ENCODE results near the gene DIP2C.
"Not testable (repeated sequence)": the region's sequence is repeated elsewhere in the genome, so short reads cannot be mapped to it uniquely, and the experiment has no call there.

DIP2C gene

DNA sequence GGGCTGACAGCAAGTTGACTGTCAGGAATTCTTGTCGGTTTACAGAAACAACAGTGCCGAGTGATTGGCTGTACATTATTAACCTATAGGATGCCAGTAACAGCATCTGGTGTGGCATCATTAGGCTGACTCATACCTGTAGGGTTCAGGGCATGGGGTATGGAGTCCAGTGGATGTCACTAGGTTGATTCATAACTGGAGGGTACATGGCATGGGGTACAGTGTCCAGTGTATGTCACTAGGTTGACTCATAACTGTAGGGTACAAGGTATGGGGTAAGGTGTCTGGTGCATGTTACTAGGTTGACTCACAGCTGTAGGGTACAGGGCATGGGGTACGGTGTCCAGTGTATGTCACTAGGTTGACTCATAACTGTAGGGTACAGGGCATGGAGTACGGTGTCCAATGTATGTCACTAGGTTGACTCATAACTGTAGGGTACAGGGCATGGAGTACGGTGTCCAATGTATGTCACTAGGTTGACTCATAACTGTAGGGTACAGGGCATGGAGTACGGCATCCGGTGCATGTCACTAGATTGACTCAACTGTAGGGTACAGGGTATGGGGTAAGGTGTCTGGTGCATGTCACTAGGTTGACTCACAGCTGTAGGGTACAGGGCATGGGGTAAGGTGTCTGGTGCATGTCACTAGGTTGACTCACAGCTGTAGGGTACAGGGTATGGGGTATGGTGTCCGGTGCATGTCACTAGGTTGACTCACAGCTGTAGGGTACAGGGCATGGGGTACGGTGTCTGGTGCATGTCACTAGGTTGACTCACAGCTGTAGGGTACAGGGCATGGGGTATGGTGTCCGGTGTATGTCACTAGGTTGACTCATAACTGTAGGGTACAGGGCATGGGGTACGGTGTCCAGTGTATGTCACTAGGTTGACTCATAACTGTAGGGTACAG is 425.1 kb downstream of the DIP2C start:
- H3K9me3 Mint-ChIP-seq, H3K36me3 Mint-ChIP-seq, H3K27me3 Mint-ChIP-seq, H3K4me3 Mint-ChIP-seq, H3K4me1 Mint-ChIP-seq, H3K27ac Mint-ChIP-seq: not testable (repeated sequence)

DNA sequence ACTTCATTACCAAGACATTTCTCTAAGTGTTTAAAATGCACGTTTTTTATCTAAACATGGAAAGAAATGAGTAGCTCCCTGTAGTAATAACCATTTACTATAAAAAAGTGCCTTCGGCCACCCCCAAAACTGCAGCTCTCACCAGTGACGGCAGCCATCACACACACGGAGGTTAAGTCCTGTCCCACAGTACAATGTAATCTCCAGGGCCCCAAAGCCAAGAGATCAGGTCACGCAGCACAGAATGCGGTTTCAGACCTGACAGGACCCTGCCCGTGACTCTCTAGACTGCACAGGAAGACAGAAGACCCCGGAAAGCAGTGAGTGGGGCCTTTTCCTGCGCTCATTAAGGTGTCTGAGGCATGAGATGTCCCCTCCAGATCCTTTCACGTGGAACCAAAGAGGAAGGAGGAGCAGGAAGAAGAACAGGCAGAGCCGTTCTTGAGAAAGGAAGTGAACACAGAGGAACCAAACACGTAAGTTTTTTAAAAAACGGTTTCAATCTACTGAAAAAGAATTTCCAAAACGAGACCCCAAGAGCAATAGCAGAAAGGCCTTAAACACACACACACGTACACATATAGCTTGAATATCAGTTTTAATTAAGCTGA is 428.5 kb downstream of the DIP2C start:
- Mint-ChIP-seq H3K4me1 (no peaks in the 10 kb centered on the region), H3K27ac (no peak overlapping the region), H3K36me3 (peaks cover 2% of the 10 kb centered on the region), H3K9me3 (no peaks in the 10 kb centered on the region), H3K27me3 (peaks cover 1% of the 10 kb centered on the region), H3K4me3 (no peak overlapping the region)

DNA sequence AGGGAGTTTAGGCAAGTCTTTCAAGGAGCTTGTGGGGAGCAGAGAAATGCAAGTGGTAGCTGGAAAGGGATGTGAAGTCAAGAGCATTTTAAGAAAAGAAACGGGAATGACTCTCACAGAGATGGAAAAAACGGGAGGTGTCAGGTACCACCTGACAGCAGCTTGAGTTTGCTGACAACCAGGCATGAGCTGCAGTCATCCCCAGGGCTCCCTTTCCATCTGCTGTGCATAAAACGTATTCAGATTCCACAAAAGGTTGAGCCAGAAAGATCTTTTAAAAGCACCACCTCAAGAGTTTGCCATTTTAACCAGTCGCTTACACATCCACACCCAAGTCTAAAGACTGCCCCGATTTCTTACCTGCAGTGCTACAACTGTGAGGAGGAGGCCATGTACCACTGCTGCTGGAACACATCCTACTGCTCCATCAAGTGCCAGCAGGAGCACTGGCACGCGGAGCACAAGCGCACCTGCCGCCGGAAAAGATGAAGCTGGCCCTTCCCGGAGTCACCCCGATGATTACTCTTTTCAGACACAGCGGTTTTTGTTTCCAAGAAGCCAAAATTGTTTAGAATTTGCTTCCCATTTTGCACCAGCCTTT is 437.4 kb downstream of the DIP2C start:
- Mint-ChIP-seq H3K9me3 (no peaks in the 10 kb centered on the region), H3K4me3 (no peak overlapping the region), H3K36me3 (peaks cover 24% of the 10 kb centered on the region), H3K27ac (no peak overlapping the region), H3K4me1 (no peaks in the 10 kb centered on the region), H3K27me3 (no peaks in the 10 kb centered on the region)

DNA sequence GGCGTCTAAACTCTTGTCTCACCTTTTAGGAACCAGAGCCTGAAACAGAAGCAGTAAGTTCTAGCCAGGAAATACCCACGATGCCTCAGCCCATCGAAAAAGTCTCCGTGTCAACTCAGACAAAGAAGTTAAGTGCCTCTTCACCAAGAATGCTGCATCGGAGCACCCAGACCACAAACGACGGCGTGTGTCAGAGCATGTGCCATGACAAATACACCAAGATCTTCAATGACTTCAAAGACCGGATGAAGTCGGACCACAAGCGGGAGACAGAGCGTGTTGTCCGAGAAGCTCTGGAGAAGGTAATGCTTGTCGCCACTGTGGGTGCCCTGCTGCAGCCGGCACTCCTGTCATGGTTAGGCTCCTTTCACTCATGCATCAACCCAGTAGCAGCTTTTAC is 441.2 kb downstream of the DIP2C start:
- Mint-ChIP-seq H3K9me3 (no peaks in the 10 kb centered on the region), H3K27me3 (no peaks in the 10 kb centered on the region), H3K27ac (no peak overlapping the region), H3K36me3 (peaks cover 25% of the 10 kb centered on the region), H3K4me1 (no peaks in the 10 kb centered on the region), H3K4me3 (no peak overlapping the region)

DNA sequence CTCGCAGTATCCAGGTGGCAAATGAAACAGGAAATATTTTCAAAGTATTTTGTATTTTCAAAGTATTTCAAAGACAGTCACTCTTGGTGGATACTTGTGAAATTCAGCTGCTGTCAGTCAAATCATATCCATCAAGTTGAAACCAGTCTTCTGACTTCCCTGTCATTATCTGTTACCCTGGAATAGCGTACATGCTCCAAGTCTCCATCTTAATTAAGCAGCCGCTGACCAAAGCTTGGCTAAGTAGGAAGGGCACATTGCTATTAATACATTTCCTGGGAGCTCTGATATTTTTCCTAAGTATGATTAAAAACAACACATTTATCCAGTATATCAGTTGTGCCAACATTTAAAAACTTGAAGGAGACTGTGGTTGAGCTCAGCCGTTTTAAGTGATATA is 442.0 kb downstream of the DIP2C start:
- Mint-ChIP-seq H3K27ac (no peak overlapping the region), H3K27me3 (no peaks in the 10 kb centered on the region), H3K9me3 (no peaks in the 10 kb centered on the region), H3K4me1 (no peaks in the 10 kb centered on the region), H3K4me3 (no peak overlapping the region), H3K36me3 (peaks cover 24% of the 10 kb centered on the region)

DNA sequence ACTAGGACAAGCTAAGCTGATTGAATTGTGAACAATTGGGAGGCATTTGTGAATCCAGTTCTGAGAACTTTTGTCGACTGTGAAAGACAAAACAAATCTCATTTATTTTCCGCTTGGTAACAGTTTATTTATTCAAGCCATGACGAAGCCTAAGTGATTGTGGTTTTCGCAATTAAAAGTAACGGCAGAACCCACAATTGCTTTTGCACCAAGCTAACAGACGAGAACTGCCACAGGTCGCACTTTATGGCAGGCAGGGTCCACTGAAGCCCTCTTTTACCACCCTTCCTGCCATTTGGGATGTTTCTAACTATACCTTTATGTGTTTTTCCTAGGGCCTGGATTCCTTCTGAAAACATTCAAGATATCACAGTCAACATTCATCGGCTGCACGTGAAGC is 443.0 kb downstream of the DIP2C start:
- no peak overlapping the region for H3K4me3 Mint-ChIP-seq
- no peak overlapping the region for H3K27ac Mint-ChIP-seq
- H3K4me1 Mint-ChIP-seq: no peaks in the 10 kb centered on the region
- H3K36me3 Mint-ChIP-seq: peaks cover 22% of the 10 kb centered on the region
- H3K9me3 Mint-ChIP-seq: no peaks in the 10 kb centered on the region
- H3K27me3 Mint-ChIP-seq: no peaks in the 10 kb centered on the region

DNA sequence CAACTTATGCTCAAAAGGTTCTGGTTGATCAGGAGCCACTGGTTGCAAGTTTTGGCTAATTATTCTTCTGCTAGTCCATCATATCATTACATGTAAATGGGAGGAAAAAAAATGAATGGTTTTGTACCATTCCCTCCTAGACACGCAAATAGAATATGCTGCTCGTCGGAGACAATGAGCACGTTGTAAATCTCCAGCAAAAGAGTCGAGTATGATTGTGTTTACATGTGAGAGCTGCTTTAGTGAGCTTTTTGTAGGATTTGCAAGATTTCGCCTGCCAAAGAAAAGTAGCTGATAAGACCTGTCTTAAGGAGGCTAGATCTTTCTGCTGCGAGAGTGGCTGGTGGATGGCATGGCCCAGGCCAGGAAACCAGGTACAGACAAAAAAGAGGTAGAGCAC is 445.2 kb downstream of the DIP2C start:
- Mint-ChIP-seq H3K27me3 (no peaks in the 10 kb centered on the region), H3K9me3 (no peaks in the 10 kb centered on the region), H3K27ac (no peak overlapping the region), H3K4me3 (no peak overlapping the region), H3K36me3 (peaks cover 15% of the 10 kb centered on the region), H3K4me1 (no peaks in the 10 kb centered on the region)

DNA sequence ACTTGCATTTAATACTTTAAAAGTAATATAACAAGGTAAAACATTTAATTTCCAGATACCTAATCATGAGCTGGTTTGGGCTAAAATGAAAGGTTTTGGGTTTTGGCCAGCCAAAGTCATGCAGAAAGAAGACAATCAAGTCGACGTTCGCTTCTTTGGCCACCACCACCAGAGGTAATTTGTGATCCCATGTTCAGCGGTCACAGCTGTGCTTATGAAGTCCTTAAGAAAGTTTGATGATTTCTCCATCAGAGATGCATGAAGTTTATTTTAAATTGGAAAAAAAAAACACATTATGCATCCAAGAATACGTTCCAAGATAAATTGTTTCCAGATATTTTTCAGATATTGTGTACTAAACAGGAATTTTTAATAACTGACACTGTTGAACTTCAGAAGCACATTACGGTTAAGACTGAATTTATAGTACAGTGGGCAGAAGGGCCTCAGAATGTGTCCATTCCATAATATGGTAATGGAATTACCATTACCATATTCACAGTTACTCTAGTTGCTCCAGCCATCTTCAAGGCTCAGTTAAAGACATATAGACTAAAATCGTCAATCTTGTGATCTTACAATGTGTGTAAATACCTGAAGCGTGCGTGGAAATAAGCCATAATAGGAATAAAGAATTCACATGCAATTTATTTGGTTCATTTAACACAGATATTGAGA is 447.4 kb downstream of the DIP2C start:
- H3K27me3 Mint-ChIP-seq: no peaks in the 10 kb centered on the region
- no peaks in the 10 kb centered on the region for H3K9me3 Mint-ChIP-seq
- no peaks in the 10 kb centered on the region for H3K4me1 Mint-ChIP-seq
- peaks cover 6% of the 10 kb centered on the region for H3K36me3 Mint-ChIP-seq
- no peak overlapping the region for H3K4me3 Mint-ChIP-seq
- H3K27ac Mint-ChIP-seq: no peak overlapping the region

DNA sequence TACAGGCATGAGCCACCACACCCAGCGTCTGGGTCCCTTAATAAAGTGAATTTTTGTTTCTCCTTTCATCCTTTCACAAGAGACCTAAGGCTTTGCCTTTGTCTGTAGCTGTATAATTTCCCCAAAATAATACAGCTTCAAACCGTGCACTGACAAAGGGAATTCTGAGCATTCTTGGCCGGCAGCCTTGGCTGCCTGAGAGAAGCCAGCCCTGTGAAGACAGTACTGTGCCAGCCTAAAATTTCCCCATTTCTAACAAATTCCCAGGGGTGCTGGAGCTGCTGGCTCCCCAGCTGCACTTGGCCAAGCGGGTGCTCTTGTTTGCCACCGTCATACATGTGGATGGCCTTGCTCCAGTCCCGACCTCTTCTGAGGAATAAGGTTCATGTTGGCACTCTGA is 448.0 kb downstream of the DIP2C start:
- Mint-ChIP-seq H3K4me3 (no peak overlapping the region), H3K27ac (no peak overlapping the region), H3K4me1 (no peaks in the 10 kb centered on the region), H3K9me3 (no peaks in the 10 kb centered on the region), H3K36me3 (peaks cover 6% of the 10 kb centered on the region), H3K27me3 (no peaks in the 10 kb centered on the region)

DNA sequence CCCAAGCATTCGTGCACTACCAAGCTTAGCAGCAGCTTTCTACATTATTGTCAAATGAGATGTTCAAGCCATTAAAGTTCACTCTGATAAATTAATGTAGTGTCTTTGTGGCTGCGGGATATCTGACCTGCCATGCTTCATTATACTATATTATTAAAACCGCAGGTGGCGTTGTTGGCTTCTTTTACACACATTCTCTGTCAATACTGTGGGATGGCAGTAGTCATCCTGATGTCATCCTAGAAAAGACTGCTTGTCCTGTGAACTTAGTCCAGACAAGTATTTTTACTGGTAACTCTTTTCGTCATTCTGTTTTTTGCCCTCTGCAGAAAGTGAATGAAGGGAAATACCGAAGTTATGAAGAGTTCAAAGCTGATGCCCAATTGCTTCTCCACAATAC is 450.4 kb downstream of the DIP2C start:
- Mint-ChIP-seq H3K9me3 (no peaks in the 10 kb centered on the region), H3K27ac (no peak overlapping the region), H3K27me3 (no peaks in the 10 kb centered on the region), H3K4me1 (peaks cover 4% of the 10 kb centered on the region), H3K36me3 (peaks cover 2% of the 10 kb centered on the region), H3K4me3 (no peak overlapping the region)

DNA sequence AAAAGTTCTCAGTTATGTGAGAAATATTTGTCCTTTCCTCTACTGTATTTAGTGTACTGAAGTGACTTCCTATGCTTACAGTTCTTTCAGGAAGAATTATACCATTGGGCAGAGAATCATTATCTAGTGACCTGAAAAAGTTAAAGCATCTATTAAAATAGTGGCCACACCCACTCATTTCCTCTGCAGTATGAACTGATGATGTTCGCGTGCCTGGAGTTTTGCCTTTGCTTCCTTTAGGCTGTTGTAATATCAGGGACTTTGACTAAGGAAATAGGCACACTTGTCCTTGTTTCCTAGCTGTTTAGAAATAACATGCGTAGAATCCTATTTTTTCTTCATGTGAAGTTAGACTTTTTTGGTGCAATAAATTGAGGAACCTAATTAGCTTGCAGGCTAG is 453.6 kb downstream of the DIP2C start:
- H3K4me1 Mint-ChIP-seq: peaks cover 4% of the 10 kb centered on the region
- no peak overlapping the region for H3K4me3 Mint-ChIP-seq
- H3K27ac Mint-ChIP-seq: peak overlapping the region; percentile 14
- no peaks in the 10 kb centered on the region for H3K9me3 Mint-ChIP-seq
- no peaks in the 10 kb centered on the region for H3K27me3 Mint-ChIP-seq
- H3K36me3 Mint-ChIP-seq: no peaks in the 10 kb centered on the region

DNA sequence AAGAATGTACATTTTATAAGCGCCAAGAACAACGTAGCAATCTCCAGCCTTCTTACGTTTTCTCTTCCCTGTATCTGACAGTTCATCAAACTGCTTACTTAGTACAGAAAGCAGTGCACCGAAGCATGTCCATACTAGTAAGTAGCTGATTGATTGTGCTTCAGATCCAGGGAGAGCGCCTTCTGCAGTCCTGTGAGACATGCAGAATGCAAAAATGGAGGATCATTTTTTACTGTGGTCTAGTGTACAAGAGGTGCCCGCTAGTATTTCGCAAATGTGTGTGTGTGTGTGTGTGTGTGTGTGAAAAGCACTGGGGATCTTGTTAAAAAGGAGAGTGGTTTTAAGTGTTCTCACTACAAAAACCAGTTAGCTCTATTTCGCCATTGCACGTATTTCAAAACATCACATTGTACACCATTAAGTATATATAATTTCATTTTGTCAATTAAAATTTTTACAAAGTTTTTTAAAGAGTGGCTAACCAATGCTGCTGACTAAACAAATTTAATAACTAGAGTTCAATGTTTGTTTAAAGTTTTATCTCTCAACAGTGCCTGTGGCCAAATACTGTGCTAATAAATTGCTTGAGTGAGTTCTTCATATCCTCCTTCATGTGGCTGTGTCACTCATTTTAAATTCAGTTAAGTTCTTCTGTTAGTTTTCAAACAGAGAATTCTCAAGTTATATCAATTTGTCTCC is 454.6 kb downstream of the DIP2C start:
- Mint-ChIP-seq H3K36me3 (no peaks in the 10 kb centered on the region), H3K4me1 (peaks cover 4% of the 10 kb centered on the region), H3K27me3 (no peaks in the 10 kb centered on the region), H3K9me3 (no peaks in the 10 kb centered on the region), H3K27ac (no peak overlapping the region), H3K4me3 (no peak overlapping the region)

DNA sequence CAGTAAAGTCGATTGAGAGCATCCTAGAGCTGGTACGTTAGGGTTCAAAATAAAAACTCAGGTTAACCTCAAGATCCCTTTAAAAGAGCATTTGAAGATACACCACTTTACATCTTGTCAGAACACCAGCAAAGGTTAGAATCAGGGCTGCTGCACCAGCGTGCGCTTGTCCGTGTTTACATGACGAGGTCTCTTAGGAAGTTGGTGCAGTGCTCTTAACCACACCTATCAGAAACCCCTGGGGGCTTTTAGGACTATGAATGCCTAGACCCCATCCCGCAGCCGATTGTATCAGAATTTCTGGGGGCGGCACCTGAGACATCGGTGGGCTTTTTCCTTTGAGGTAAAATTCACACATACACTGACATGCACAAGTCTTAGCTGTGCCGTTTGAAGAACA is 456.6 kb downstream of the DIP2C start:
- H3K36me3 Mint-ChIP-seq: no peaks in the 10 kb centered on the region
- peaks cover 17% of the 10 kb centered on the region for H3K4me1 Mint-ChIP-seq
- no peak overlapping the region for H3K4me3 Mint-ChIP-seq
- H3K27ac Mint-ChIP-seq: no peak overlapping the region
- no peaks in the 10 kb centered on the region for H3K27me3 Mint-ChIP-seq
- no peaks in the 10 kb centered on the region for H3K9me3 Mint-ChIP-seq

DNA sequence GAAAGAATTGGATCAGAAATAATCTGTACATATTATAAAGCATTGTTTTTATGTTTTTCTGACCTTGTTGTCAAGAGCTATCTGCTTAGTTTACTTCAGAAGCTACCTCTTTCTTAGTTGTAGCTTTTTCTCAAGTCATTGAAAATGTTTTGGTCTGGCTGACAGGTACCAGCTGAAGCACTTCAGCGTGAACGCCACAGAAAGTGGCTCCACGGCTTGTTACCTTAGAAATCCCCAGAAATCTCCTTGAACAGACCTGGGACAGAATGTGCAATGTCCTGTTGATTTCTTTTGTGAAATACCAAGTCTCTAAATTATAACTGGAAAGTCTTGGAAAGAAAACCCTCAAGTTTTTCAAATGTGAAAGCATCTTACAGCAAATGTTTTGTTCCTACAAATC is 457.4 kb downstream of the DIP2C start:
- Mint-ChIP-seq H3K4me1 (peaks cover 22% of the 10 kb centered on the region), H3K27ac (no peak overlapping the region), H3K36me3 (no peaks in the 10 kb centered on the region)

DNA sequence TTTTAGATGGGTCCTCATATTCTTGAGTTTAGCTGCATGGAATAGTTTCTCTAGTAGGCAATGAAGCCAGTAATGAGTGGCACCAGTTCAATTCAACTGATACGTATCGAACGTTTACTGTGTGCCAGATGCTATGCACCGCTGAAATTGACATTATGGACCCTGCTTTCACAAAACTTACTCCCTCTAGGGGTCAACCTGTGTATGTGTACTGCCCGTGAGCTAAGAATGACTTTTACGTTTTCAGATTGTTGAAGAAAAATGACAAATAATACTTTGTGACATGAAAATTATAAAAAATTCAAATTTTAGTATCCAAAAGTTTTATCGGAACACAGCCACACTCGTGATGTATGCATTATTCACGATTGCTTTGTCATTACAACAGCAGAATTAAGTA is 458.7 kb downstream of the DIP2C start:
- H3K36me3 Mint-ChIP-seq: no peaks in the 10 kb centered on the region
- no peak overlapping the region for H3K4me3 Mint-ChIP-seq
- no peaks in the 10 kb centered on the region for H3K27me3 Mint-ChIP-seq
- no peaks in the 10 kb centered on the region for H3K9me3 Mint-ChIP-seq
- H3K4me1 Mint-ChIP-seq: peaks cover 20% of the 10 kb centered on the region
- no peak overlapping the region for H3K27ac Mint-ChIP-seq

More for the DNA sequence above, 457.4 kb downstream of the DIP2C start:
- Mint-ChIP-seq H3K9me3 (no peaks in the 10 kb centered on the region), H3K27me3 (no peaks in the 10 kb centered on the region), H3K4me3 (no peak overlapping the region)

All from activated naive CD4-positive, alpha-beta T cell treated with anti-CD3 and anti-CD28 coated beads, Interleukin-2, amount 50 U/mL, for 24 hours (primary cell).